Fibroblast of skin of right biceps (primary cell): ENCODE data around the gene NLRP3.
"Not testable (repeated sequence)": the region's sequence is repeated elsewhere in the genome, so short reads cannot be mapped to it uniquely, and the experiment has no call there.

Source experiments
- DNase-seq: peaks from one replicate; pipeline ENCODE4 v3.0.0-alpha.2; 2013

The NLRP3 gene

DNA sequence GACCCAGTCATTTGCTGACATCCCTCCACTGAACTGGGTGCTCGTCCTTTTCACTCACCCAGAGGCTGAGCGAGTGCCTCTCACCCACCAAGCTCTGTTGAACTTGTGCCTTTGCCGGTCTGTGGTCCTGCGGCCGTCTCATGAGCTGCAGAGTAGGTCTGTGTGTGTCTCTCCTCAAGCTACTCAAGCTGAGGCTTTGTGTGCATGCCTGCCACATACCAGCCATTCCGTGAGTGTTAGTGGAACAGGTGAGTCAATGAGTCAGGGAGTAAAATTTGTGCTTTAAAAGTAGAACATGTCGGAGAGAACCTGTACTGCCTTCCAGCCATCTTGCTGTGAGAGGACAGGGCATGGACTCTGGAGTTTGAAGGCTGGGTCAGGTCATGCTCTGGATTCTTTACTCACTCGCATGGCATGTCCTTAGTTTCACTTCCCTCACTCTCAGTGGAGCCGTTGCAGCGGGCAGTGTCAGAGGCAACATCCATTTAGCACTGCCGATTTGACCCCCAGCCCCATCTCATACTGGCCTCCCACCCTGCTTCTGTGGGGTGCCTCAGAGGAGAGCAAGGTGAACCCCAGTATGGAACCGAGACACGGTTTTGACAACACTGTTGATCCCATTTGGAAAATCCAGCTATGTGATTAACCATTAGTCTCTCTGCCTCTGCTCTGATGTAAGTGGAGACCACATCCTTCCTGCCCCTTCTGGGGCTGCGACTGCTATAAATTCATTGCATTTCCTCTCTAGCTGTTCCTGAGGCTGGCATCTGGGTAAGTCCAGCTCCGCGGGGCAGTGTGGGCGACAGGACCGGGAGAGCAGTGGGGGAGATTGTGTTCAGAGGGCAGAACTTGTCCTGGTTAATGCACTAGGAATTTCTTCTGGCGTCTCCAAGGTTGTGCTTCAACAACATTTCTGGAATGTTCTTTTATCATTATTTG lies at the start of gene NLRP3:
TSS of gene NLRP3 (plus strand) at position 751 of the 939 bp plus-strand sequence. CDS start 2,628 bp downstream, outside the sequence.
- DNase-seq, result no peak

DNA sequence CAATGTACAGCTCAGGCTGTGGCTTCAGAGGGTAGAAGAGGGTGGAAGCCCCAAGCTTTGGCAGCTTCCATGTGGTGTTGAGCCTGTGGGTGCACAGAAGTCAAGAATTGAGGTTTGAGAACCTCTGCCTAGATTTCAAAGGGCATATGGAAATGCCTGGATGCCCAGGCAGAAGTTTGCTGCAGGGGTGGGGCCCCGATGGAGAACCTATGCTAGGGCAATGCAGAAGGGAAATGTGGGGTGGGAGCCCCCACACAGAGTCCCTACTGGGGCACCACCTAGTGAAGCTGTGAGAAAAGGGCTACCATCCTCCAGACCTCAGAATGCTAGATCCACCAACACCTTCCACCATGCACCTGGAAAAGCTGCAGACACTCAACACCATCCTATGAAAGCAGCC lies 49.6 kb upstream of the NLRP3 start:
- not testable (repeated sequence) for DNase-seq

DNA sequence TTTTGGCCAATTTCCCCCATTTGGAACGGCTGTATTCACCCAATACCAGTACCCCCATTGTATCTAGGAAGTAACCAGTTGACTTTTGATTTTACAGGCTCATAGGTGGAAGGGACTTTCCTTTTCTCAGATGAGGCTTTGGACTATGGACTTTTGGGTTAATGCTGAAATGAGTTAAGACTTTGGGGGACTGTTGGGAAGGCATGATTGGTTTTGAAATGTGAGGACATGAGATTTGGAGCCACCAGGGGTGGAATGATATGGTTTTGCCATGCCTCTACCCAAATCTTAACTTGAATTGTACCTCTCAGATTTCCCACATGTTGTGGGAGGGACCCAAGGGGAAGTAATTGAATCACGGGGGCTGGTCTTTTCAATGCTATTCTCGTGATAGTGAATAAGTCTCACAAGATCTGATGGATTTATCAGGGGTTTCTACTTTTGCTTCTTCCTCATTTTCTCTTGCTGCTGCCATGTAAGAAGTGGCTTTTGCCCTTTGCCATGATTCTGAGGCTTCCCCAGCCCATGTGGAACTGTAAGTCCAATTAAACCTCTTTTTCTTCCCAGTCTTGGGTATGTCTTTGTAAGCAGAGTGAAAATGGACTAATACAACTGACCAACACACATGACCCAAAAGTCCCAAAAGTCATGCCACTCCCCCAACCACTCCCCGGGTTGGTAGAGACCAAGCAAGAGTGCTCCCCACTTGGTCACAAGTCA lies 48.9 kb upstream of the NLRP3 start:
- DNase-seq, result no peak

DNA sequence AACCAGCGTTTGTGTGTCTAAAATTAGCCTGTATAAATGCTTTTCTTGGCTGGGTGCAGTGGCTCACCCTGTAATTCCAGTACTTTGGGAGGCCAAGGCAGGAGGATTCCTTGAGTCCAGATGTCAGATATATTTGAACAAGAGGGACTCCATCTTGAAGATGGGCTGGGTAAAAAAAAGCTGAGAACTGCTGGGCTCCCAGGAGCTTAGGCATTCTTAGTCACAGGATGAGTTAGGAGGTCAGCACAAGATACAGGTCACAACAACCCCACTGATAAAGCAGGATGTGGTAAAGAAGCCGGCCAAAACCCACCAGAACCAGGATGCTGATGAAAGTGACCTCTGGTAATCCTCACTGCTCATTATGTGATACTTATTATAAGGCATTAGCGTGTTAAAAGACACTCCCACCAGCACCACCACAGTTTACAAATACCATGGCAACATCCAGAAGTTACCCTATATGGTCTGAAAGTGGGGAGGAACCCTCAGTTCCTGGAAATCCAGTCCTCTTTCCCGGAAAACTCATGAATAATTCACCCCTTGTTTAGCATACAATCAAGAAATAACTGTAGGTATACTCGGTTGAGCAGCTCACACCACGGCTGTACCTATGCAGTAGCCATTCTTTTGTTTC lies 48.1 kb upstream of the NLRP3 start:
- peak; percentile 43 for DNase-seq

DNA sequence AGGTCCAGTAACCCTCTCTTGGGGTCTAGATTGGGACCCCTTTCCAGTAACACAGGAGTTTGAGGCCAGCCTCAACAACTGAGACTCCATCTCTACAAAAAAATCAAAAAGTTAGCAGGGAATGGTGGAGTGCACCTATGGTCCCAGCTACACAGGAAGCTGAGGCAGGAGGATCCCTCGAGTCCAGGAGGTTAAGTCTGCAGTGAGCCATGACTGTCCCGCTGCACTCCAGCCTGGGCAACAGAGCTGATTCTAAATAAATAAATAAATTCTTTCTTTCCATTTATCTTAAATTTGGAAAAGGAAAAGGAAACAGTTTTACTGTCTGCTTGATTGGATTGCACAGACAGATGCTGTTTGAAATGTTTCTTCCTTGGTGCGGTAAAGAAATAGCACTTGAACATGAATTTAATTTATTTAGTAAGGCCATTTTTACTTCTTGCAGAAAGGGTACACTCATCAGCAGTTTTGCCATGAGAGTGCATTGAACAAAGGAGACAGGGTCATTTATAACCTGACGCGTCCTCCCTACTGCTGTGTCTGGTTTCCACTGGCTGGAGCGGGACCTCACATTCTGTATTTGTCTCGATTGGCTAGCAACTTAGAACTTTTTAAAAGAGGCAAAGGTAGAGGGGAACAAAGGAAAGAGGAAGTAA lies 47.4 kb upstream of the NLRP3 start:
- no peak for DNase-seq

DNA sequence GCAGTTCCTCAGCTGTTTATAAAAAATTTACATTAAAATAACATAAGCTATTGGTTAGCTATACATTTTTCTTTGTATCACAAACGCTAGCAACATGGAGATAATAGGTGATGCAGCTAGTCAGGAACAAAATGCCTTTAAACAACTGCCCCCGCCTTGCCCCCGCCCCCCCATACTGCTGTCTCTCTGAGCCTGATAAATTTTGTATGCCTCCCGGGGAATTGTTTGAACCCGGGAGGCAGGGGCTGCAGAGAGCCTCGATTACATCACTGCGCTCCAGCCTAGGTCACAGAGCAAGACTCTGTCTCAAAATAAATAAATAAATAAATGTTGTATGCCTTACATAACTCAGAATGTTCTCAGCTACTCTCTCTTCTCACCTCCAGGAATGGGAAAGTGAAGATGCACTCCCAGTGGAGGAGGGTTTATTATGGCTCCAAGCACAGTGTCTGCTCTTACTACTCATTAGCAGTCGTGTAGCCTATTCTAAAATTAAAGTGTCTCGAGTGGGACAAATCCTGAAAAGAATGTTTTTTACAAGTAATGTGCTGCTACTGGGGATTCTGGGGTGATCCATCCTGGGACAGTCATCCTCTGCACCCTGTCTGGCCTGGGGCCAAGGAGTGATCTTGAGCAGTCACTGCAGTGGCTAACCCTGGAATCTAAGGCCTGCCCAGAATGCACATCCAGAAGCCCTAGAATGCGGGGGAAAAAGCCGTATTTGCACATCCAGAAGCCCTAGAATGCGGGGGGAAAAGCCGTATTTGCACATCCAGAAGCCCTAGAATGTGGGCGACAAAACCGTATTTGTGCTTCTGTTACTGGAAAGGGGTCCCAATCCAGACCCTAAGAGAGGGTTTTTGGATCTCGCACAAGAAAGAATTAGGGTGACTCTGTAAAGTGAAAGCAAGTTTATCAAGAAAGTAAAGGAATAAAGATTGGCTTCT lies 44.9 kb upstream of the NLRP3 start:
- peak; percentile 40 for DNase-seq

DNA sequence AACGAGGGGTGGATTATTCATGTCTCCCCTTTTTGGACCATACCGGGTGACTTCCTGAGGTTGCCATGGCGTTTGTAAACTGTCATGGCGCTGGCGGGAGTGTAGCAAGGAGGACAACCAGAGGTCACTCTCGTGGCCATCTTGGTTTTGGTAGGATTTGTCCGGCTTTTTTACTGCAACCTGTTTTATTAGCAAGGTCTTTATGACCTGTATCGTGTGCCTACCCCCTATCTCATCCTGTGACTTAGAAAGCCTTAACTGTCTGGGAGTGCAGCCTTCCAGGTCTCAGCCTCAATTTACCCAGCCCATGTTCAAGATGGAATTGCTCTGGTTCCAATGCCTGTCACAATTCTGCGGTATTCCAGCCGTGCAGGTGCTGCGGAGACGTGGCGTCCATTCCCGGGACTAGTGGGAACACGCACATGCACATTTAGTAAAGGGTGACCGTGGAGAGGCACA lies 44.1 kb upstream of the NLRP3 start:
- DNase-seq, result no peak

DNA sequence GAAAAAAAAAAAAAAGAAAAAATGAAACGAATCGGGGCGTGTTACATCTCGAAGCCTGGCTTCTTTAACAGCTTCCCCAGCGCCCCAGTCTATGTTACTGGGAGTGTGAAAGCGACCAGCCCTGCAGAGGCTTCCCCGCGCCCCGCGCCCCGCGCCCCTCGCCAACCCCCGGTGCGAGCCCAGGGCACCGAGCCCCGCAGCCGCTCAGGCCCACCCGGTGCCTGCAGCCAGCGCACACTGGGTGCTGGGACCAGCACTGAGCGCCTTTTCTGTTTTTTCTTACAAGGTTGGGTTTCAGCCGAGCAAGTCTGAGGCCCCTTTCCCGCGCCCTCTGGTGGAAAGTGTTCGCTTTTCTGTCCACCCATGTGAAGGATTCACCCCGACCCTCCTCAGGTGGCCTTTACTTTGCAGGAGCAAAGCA lies 42.2 kb upstream of the NLRP3 start:
- DNase-seq, result peak; percentile 38

DNA sequence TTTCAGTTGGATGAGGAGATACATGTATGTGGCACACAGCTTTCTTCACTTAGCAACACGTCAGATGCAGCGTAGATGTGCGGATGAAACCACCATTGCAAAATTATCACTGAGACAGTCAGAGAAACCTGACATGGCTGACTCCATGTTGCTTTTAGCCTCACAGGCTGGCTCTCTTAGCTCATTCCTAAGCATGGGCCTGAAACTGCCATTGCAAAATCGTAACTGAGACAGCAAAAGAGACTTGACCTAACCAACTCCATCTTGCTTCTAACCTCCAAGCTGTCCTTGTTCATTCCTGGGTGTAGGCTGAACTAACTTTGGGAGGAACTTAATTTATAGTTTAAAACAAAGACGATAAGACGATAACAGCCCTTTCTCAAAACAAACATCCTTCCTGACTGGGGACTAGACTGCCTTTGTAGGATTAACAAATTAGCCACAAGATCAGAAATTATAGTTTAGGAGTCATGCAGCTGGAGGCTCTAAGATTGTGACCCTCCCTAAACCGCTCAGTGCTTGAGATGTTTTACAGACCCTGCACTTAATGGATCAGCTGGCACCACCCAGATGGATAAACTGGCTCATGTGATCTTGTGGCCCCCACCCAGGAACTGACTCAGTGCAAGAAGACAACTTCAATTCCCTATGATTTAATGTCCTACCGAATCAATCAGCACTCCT lies 41.2 kb upstream of the NLRP3 start:
- not testable (repeated sequence) for DNase-seq

DNA sequence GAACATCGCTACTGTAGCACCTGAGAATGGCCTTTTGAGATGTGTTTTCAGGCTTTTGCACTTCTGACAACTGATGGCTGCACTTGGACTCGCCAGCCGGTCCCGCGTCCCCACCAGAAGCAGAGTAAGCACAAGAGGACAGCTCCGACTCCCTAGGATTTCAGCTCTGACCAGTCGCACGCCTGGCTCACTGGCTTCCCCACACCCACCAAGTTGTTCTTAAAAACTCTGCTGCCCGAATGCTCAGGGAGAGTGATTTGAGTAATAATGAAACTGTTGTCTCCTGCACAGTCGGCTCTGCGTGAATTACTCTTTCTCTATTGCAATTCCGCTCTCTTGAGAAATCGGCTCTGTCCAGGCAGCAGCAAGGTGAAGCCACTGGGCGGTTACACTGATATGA lies 40.2 kb upstream of the NLRP3 start:
- DNase-seq, result no peak

DNA sequence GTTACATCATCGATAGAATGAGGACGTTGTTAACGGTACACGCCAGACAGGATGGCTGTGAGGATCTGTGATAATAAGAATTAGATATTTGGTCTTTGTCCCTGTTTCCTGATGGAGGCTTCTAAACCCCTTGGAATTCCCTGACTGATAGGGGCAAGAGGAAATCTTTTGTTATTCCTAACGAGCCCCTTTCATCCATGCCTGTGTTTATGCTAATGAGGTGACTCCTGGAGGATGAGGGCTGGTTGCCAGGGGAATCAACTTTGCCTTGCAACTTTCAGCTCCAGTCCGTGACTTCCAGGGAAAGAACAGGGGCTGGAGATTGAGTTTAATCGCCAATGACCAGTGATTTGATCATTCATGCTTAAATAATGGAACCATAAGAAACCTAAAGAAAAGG lies 39.3 kb upstream of the NLRP3 start:
- DNase-seq, result no peak

DNA sequence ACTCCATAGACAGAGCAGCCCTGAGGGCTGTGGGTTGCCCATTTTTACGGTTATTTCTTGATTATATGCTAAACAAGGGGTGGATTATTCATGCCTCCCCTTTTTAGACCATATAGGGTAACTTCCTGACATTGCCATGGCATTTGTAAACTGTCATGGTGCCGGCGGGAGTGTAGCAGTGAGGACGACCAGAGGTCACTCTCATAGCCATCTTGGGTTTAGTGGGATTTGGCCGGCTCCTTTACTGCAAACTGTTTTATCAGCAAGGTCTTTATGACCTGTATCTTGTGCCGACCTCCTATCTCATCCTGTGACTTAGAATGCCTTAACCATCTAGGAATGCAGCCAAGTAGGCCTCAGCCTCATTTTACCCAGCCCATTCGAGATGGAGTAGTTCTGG lies 38.3 kb upstream of the NLRP3 start:
- not testable (repeated sequence) for DNase-seq

DNA sequence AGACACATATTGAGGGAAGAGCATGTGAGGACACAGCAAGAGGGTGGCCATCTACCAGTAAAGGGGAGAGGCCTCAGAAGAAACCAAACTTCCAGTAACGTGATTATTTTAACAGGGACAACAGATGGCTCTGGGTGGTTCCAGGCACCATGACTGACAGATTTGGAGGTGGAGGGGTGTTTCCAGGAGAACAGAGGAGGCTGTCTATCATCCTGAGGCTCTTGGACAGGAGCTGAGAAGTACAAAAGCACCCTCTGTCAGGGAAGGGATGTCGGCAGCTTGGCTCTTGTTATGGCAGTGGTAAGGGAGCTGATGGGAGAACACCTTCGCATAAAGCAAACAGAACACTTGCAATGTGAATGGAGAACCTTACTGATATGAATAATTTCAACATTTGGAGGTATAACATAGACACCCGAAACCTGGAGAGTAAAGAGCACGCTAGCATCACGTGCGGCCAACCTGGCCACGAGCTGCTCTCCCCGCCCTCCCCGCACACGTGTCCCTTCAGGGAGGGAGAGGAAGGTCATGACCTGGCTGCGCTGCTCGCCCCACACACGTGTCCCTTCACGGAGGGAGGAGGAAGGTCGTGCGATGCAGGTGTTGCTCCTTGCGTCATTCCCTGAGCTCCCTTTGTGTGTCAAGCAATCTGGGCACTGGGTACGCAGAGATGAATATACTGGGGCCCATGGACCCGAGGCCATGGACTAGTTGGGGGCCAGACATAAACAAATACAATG lies 37.5 kb upstream of the NLRP3 start:
- no peak for DNase-seq

DNA sequence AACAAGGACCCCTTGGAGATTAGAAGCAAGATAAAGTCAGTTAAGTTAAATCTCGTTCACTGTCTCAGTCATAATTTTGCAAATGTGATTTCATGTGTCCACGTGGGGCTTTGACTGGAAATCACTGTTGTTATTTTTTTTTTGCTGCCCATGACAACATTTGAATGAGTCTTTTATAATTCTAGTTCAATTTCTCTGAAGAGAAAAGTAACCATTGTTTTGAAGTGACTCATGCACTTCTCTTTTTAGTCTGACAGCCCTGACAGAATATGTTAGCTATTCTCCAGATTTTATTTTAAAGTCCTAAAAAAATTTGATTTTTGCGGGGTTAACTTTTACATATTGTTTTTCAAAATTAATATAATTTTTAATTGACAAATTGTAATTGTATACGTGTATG lies 30.7 kb upstream of the NLRP3 start:
- peak; percentile 8 for DNase-seq

DNA sequence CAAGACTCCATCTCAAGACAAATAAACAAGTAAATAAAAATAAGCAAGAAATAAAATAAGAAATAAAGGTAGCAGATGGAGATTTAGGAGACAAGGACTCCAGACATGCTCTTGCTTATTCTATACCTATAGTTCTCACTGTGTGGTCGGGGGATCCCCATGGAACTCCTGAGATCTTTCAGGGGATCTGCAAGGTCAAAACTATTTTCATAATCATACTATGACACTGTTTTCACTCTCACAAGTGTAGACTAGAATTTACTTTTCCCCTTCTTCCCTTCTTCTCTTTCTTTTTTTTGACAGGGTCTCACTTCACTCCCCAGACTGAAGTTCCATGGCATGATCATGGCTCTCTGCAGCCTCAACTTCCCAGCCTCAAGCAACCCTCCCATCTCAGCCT lies 29.8 kb upstream of the NLRP3 start:
- DNase-seq, result no peak

DNA sequence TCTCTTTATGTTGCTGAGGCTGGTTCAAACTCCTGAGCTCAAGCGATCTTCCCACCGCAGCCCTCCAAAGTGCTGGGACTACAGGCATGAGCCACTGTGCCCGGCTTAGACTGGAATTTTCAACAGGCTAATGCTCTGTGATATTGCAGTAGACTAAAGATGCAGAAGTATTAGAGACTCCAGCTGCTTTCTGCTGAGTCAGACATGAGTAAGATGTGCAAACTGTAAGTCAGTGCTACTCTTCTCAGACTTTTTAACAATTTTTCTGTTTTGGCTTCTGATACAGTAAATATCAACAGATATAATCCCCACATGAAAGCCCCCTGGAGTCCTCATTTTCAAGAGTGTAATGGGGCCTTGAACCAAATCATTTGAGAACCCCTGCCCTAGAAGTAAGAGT lies 29.3 kb upstream of the NLRP3 start:
- DNase-seq, result peak; percentile 35

DNA sequence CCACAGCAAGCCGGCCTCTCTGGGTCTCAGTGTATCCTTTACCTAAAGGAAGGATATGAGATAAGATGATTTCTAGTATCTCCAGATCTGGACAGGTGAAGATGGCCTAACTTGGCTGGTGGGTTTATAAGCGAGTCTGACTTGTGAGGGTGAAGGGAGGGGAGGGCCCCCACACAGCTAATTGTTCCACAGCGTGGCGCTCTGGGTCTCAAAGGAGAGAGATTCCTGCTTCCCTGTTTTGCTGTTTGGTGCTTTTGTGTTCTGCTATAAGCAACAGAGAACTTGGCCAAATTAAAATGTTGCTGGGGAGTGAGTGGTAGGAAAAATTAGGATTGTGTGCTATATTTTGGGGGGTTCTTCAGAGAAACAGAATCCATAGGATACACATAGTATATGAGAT lies 28.9 kb upstream of the NLRP3 start:
- DNase-seq, result no peak

DNA sequence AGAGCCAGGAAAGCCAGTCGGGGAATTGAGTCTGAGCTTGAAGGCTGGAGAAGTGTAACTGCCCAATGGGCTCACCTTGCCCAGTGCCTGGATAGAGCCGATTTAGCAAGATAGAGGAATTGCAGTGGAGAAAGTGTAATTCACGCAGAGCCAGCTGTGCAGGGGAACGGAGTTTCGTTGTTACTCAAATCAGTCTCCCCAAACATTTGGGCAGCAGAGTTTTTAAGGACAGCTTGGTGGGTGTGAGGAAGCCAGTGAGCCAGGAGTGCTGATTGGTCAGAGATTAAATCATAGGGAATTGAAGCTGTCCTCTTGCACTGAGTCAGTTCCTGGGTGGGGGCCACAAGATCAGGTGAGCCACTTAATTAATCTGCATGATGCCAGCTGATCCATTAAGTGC lies 28.4 kb upstream of the NLRP3 start:
- DNase-seq, result no peak

DNA sequence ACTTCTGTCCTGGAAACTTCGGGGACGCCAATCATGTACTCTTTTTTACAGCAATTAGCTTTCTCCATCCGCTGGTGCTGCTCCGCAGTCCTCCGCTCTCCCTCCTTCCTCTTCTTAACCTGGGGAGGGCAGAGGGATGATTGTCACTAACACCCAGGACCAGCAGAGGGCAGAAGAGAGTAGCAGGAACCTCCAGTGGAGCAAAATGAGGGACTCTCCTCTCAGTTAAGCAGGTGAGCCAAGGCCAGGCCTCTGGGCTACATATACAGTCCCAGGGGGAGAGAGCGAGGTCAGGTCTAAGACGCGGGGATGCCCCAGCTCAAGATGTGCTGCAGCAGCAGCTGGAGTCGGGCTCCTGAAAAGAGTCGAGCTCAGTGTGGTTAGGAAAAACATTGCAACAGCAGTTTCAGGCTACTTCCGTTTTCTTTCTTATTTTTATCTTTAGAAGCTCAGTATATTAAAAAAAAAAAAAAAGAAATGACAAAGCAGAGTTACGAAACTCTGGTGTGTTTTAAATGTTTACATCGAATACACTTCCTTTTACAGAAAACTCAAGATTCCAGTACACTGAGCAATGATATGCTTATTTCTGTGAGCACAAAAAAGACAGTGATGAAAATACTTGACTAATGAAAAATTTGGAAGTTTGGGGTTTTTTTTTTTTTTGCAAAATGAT lies 25.7 kb upstream of the NLRP3 start:
- peak; percentile 61 for DNase-seq

DNA sequence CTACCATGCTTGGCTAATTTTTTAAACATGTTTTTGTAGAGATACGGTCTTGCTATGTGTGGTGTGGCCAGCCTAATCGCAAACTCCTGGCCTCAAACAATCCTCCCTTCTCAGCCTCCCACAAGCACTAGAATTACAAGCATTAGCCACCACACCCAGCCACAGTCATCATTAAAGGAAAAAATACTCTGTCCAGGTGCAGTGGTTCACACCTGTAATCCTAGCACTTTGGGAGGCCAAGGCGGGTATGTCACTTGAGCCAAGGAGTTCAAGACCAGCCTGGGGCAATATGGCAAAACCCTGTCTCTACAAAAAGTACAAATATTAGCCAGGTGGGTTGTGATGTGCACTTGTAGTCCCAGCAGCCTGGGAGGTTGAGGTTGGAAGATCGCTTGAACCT lies 25.0 kb upstream of the NLRP3 start:
- DNase-seq, result no peak
